ENCODE results near the gene CNFN. TPM values are rescaled to one million over a fixed set of nuclear protein-coding genes. Genes with fewer than 3 reads are reported as not detected.

Gene CNFN
- total RNA-seq, 1 donor from 2014 or later: 5.7 TPM

GRCh38 chr19:42426643-42427042, 36.5 kb upstream of the CNFN start:
- no peak for DNase-seq (ENCODE audit: low read depth)
- TF ChIP-seq CTCF (conservative IDR thresholded peaks at IDR 0.05; ENCODE audit: low read depth, low read length): no peak
- no peak overlapping the region for H3K4me3 ChIP-seq (ENCODE audit: low read depth, low read length)

GRCh38 chr19:42424712-42425131, 34.6 kb upstream of the CNFN start:
- peak; percentile 24 for TF ChIP-seq CTCF (conservative IDR thresholded peaks at IDR 0.05; ENCODE audit: low read depth, low read length)
- no peak for DNase-seq (ENCODE audit: low read depth)

GRCh38 chr19:42424345-42424707, 34.2 kb upstream of the CNFN start:
- H3K4me3 ChIP-seq (ENCODE audit: low read depth, low read length): no peak overlapping the region
- no peak for TF ChIP-seq CTCF (conservative IDR thresholded peaks at IDR 0.05; ENCODE audit: low read depth, low read length)
- no peak for DNase-seq (ENCODE audit: low read depth)

More at GRCh38 chr19:42424712-42425131, 34.6 kb upstream of the CNFN start:
- H3K4me3 ChIP-seq (ENCODE audit: low read depth, low read length): no peak overlapping the region

GRCh38 chr19:42423462-42424344, 33.6 kb upstream of the CNFN start:
- H3K4me3 ChIP-seq (ENCODE audit: low read depth, low read length): peak overlapping the region; percentile 81
- DNase-seq (ENCODE audit: low read depth): peak; percentile 50
- TF ChIP-seq CTCF (conservative IDR thresholded peaks at IDR 0.05; ENCODE audit: low read depth, low read length): no peak

- H3K4me3 ChIP-seq (ENCODE audit: low read depth, low read length): peak overlapping the region; percentile 81
- DNase-seq (ENCODE audit: low read depth): no peak
- no peak for TF ChIP-seq CTCF (conservative IDR thresholded peaks at IDR 0.05; ENCODE audit: low read depth, low read length)
Observed at GRCh38 chr19:42422901-42423461, 32.9 kb upstream of the CNFN start.

- H3K4me3 ChIP-seq (ENCODE audit: low read depth, low read length): peak overlapping the region; percentile 81
- TF ChIP-seq CTCF (conservative IDR thresholded peaks at IDR 0.05; ENCODE audit: low read depth, low read length): no peak
- no peak for DNase-seq (ENCODE audit: low read depth)
Observed at GRCh38 chr19:42422092-42422900, 32.2 kb upstream of the CNFN start.
